Measurements from ENCODE around the gene PRG2.

DNA sequence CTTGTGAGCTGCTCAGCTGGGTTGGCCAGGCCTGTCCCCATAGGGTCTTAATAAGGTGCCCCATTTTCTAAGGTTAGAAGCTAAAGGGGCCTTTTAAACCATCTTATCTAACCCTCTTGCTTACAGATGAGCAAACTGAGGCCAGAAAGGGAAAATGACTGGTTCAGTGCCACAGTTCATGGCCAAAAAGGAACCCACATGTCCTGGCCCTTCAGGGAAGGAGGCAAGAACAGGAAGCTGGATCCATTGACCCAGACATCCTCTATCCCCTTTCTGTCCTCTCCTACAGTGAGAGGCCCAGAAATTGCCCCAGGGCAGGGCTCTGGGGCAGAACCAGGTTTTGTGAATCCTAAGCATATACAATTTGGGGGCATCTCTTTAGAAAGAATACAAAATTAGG lies 19.5 kb downstream of the PRG2 start:
- TF ChIP-seq, protein P1, sequence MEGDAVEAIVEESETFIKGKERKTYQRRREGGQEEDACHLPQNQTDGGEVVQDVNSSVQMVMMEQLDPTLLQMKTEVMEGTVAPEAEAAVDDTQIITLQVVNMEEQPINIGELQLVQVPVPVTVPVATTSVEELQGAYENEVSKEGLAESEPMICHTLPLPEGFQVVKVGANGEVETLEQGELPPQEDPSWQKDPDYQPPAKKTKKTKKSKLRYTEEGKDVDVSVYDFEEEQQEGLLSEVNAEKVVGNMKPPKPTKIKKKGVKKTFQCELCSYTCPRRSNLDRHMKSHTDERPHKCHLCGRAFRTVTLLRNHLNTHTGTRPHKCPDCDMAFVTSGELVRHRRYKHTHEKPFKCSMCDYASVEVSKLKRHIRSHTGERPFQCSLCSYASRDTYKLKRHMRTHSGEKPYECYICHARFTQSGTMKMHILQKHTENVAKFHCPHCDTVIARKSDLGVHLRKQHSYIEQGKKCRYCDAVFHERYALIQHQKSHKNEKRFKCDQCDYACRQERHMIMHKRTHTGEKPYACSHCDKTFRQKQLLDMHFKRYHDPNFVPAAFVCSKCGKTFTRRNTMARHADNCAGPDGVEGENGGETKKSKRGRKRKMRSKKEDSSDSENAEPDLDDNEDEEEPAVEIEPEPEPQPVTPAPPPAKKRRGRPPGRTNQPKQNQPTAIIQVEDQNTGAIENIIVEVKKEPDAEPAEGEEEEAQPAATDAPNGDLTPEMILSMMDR (conservative IDR thresholded peaks at IDR 0.05 in 1 of 2, IDR thresholded peaks at IDR 0.05 in 1 of 2; ENCODE audit: extremely low read depth in 1 of 2, insufficient read depth in 1 of 2, low read depth in 1 of 2, low read length in 2 of 2), result no peak
- TF ChIP-seq EZH2 (IDR thresholded peaks at IDR 0.05; ENCODE audit: borderline replicate concordance, low read length), result no peak

Measured in mammary epithelial cell (primary cell).